HG03457 (cell line): Measurements from ENCODE around the gene L2HGDH.
A peak's percentile ranks its signal among the peaks of the same experiment; 100 is the strongest.
"Not testable (repeated sequence)": the region's sequence is repeated elsewhere in the genome, so short reads cannot be mapped to it uniquely, and the experiment has no call there.

Experiments
- ATAC-seq: cut with Tn5 transposase; IDR thresholded peaks from one replicate; pipeline ENCODE4 v1.9.1; 2021; ENCODE audit warnings: moderate number of reproducible peaks; ENCODE audit not compliant: unreplicated experiment

The L2HGDH gene

GRCh38 chr14:50340045-50340444, 28.0 kb upstream of the L2HGDH start:
- ATAC-seq, result no peak

GRCh38 chr14:50339178-50339804, 27.3 kb upstream of the L2HGDH start:
- no peak for ATAC-seq

- no peak for ATAC-seq
Measured at GRCh38 chr14:50338587-50338986, 26.6 kb upstream of the L2HGDH start.

GRCh38 chr14:50335989-50336824, 24.2 kb upstream of the L2HGDH start:
- no peak for ATAC-seq

- ATAC-seq, result no peak
Measured at GRCh38 chr14:50335389-50335788, 23.4 kb upstream of the L2HGDH start.

- ATAC-seq, result no peak
Measured at GRCh38 chr14:50334211-50334610, 22.2 kb upstream of the L2HGDH start.

- ATAC-seq, result no peak
Measured at GRCh38 chr14:50333014-50333509, 21.0 kb upstream of the L2HGDH start.

GRCh38 chr14:50331596-50331995, 19.6 kb upstream of the L2HGDH start:
- no peak for ATAC-seq

GRCh38 chr14:50321009-50321660, 9.1 kb upstream of the L2HGDH start:
- peak; percentile 71 for ATAC-seq

GRCh38 chr14:50320283-50320682, 8.3 kb upstream of the L2HGDH start:
- ATAC-seq, result no peak

GRCh38 chr14:50319721-50320120, 7.7 kb upstream of the L2HGDH start:
- no peak for ATAC-seq

GRCh38 chr14:50319293-50319692, 7.3 kb upstream of the L2HGDH start:
- ATAC-seq, result no peak

GRCh38 chr14:50318031-50318626, 6.1 kb upstream of the L2HGDH start:
- no peak for ATAC-seq

- not testable (repeated sequence) for ATAC-seq
Measured at GRCh38 chr14:50314098-50314497, 2.1 kb upstream of the L2HGDH start.

- peak; percentile 10 for ATAC-seq
Measured at GRCh38 chr14:50312734-50313054, 665 bp upstream of the L2HGDH start.

GRCh38 chr14:50311337-50311971, 575 bp downstream of the L2HGDH start:
- no peak for ATAC-seq

GRCh38 chr14:50310445-50310844, 1.6 kb downstream of the L2HGDH start:
- ATAC-seq, result no peak

GRCh38 chr14:50308363-50308915, 3.6 kb downstream of the L2HGDH start:
- no peak for ATAC-seq

GRCh38 chr14:50303744-50304471, 8.1 kb downstream of the L2HGDH start:
- no peak for ATAC-seq

GRCh38 chr14:50301914-50302313, 10.1 kb downstream of the L2HGDH start:
- no peak for ATAC-seq
